ENCODE data around the gene TSFM. TPM values are rescaled to one million over a fixed set of nuclear protein-coding genes. Genes with fewer than 3 reads are reported as not detected.
"Not testable (repeated sequence)": the region's sequence is repeated elsewhere in the genome, so short reads cannot be mapped to it uniquely, and the experiment has no call there.

TSFM gene
- total and polyA plus RNA-seq, 2 donors (not counting 1 experiment from before 2014, with no cell fraction given), result 15.5 to 16.8 TPM

DNA sequence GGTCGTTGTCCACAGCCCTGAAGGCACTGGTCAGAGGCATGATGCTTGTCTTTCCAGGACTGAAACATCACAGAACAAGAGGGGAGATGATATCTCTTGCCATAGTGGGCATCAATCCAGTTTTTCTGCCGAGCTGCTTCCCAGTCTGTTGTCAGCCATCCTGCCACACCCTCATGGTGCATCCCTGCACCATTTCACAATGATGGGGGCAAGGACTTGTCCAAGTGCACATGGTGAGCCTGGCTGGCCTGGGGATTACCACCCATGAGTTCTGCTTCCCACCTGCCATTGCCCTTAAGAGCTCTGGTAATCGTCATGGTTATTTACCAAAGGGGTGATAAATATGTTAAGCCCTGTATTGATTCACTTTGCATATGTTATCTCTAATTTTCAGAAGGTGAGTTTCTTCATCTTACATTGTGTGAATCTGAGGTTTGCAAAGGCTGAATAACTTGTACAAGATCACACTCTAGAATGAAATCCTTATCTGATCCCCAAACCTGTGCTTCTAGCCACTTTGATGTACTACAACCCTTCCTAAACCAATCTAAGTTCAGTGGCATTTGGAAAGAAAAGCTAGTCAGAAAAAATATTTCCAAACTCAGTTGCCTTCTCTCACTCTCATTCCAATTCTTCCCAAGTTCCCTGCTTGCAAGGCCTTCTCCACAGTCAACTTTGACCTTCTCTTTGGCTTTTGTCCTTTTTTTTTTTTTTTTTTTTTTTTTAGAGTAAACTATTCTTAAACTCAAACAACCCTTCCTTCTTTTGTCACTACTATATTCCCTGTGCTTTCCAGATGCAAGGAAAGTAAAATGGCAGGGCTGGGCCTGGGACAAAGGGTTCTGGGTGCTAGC lies 33.6 kb downstream of the TSFM start:
- Histone ChIP-seq H3K4me1 (ENCODE audit: control insufficient read depth, extremely low read depth, insufficient read depth, low read length) (peaks cover 8% of the 10 kb centered on the region), H3K36me3 (ENCODE audit: control insufficient read depth, insufficient read depth, low read length) (peaks cover 11% of the 10 kb centered on the region)
- DNase-seq (ENCODE audit: low read depth in 2 of 2), result no peak

DNA sequence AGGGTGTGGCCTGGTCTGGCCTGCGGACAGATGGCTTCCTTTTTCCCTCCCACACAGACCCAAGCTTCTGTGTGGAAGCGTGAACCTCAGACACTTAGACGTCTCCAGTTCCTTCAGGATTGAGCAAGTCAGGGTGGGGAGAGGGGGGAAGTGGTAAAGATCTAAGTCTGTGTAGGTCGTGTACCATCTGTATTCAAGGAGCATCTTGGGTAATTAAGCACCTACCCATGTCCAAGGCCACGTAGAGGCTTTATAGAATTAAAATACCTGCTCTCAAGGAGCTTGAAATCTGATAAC lies 34.2 kb downstream of the TSFM start:
- Histone ChIP-seq H3K9me3 (ENCODE audit: control insufficient read depth, insufficient read depth, low read depth, low read length) (no peaks in the 10 kb centered on the region), H3K27me3 (ENCODE audit: control insufficient read depth, insufficient read depth, low read length) (no peaks in the 10 kb centered on the region), H3K4me3 (replicated peaks in 1 of 4; ENCODE audit: control extremely low read depth in 1 of 4, insufficient read depth in 1 of 4, low read depth in 3 of 4, low read length in 4 of 4) (no peak overlapping the region), H3K4me2 (ENCODE audit: extremely low read depth, insufficient read depth, low read length) (no peak overlapping the region), H4K20me1 (ENCODE audit: control insufficient read depth, extremely low read depth, insufficient read depth, low read length) (no peaks in the 10 kb centered on the region), H3K79me2 (ENCODE audit: control insufficient read depth, insufficient read depth, low read length) (no peaks in the 10 kb centered on the region), H3K4me1 (ENCODE audit: control insufficient read depth, extremely low read depth, insufficient read depth, low read length) (peaks cover 8% of the 10 kb centered on the region), H3K9ac (ENCODE audit: insufficient read depth, low read length) (no peak overlapping the region), H2AFZ (ENCODE audit: low read length) (no peak overlapping the region), H3K36me3 (ENCODE audit: control insufficient read depth, insufficient read depth, low read length) (peaks cover 15% of the 10 kb centered on the region), H3K27ac (ENCODE audit: insufficient read depth, low read length) (no peak overlapping the region)
- DNase-seq (ENCODE audit: low read depth in 2 of 2), result peak; percentile 39 to 64
- no peak for TF ChIP-seq EZH2 (IDR thresholded peaks at IDR 0.05; ENCODE audit: low read length, missing control alignments)
- TF ChIP-seq, protein P1, sequence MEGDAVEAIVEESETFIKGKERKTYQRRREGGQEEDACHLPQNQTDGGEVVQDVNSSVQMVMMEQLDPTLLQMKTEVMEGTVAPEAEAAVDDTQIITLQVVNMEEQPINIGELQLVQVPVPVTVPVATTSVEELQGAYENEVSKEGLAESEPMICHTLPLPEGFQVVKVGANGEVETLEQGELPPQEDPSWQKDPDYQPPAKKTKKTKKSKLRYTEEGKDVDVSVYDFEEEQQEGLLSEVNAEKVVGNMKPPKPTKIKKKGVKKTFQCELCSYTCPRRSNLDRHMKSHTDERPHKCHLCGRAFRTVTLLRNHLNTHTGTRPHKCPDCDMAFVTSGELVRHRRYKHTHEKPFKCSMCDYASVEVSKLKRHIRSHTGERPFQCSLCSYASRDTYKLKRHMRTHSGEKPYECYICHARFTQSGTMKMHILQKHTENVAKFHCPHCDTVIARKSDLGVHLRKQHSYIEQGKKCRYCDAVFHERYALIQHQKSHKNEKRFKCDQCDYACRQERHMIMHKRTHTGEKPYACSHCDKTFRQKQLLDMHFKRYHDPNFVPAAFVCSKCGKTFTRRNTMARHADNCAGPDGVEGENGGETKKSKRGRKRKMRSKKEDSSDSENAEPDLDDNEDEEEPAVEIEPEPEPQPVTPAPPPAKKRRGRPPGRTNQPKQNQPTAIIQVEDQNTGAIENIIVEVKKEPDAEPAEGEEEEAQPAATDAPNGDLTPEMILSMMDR (conservative IDR thresholded peaks at IDR 0.05 in 1 of 2, IDR thresholded peaks at IDR 0.05 in 1 of 2; ENCODE audit: low read depth in 1 of 2, low read length in 2 of 2), result no peak

More for the DNA sequence above, 33.6 kb downstream of the TSFM start:
- H4K20me1 ChIP-seq (ENCODE audit: control insufficient read depth, extremely low read depth, insufficient read depth, low read length), result no peaks in the 10 kb centered on the region
- H3K27me3 ChIP-seq (ENCODE audit: control insufficient read depth, insufficient read depth, low read length), result no peaks in the 10 kb centered on the region
- H3K4me2 ChIP-seq (ENCODE audit: extremely low read depth, insufficient read depth, low read length), result no peak overlapping the region
- H3K9ac ChIP-seq (ENCODE audit: insufficient read depth, low read length), result no peak overlapping the region
- no peak overlapping the region for H3K27ac ChIP-seq (ENCODE audit: insufficient read depth, low read length)
- no peak overlapping the region for H2AFZ ChIP-seq (ENCODE audit: low read length)
- H3K79me2 ChIP-seq (ENCODE audit: control insufficient read depth, insufficient read depth, low read length), result no peaks in the 10 kb centered on the region
- no peaks in the 10 kb centered on the region for H3K9me3 ChIP-seq (ENCODE audit: control insufficient read depth, insufficient read depth, low read depth, low read length)
- H3K4me3 ChIP-seq (replicated peaks in 1 of 4; ENCODE audit: control extremely low read depth in 1 of 4, insufficient read depth in 1 of 4, low read depth in 3 of 4, low read length in 4 of 4), result no peak overlapping the region
- TF ChIP-seq, protein P1 (conservative IDR thresholded peaks at IDR 0.05 in 1 of 2, IDR thresholded peaks at IDR 0.05 in 1 of 2; ENCODE audit: low read depth in 1 of 2, low read length in 2 of 2), result no peak
- TF ChIP-seq EZH2 (IDR thresholded peaks at IDR 0.05; ENCODE audit: low read length, missing control alignments), result no peak

DNA sequence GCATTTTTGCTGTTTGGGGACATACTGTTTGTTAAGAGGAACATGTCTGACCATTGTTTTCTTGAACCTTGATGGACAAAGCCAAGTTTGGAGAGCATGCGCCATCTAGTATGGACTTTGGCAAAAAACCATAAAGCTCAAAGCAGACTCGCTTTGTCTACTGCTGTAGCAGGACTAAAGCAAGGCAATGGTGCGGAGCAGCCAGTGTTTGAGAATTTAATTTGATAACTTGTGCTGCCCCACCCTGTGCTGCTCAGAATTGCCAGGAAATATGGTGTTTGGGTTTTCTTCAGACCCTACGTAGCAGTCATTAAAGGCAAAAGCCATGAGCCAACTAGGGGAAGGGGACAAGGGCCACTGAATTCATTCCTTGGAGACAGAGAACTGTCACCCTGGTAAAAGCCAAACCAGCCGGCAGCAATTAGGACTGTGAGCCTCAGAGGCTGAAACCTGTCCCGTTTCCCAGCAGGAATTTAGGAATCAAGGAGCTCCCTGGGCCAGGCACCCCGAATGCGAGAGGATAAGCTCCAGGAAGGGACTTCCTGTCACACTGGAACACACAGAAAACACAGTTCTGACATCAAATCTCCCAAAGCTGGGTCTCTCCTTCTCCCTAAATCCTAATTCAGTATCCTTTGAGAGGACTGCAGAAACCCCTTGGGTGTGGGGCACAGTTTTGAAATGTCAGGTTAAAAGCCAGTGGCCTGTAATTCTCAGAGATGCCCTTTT lies 34.8 kb downstream of the TSFM start:
- no peak for DNase-seq (ENCODE audit: low read depth in 2 of 2)
- Histone ChIP-seq H2AFZ (ENCODE audit: low read length) (no peak overlapping the region), H3K27ac (ENCODE audit: insufficient read depth, low read length) (no peak overlapping the region), H3K4me3 (replicated peaks in 1 of 4; ENCODE audit: control extremely low read depth in 1 of 4, insufficient read depth in 1 of 4, low read depth in 3 of 4, low read length in 4 of 4) (no peak overlapping the region), H3K9ac (ENCODE audit: insufficient read depth, low read length) (no peak overlapping the region), H3K79me2 (ENCODE audit: control insufficient read depth, insufficient read depth, low read length) (no peaks in the 10 kb centered on the region), H3K4me1 (ENCODE audit: control insufficient read depth, extremely low read depth, insufficient read depth, low read length) (peaks cover 8% of the 10 kb centered on the region), H4K20me1 (ENCODE audit: control insufficient read depth, extremely low read depth, insufficient read depth, low read length) (no peaks in the 10 kb centered on the region), H3K9me3 (ENCODE audit: control insufficient read depth, insufficient read depth, low read depth, low read length) (no peaks in the 10 kb centered on the region), H3K27me3 (ENCODE audit: control insufficient read depth, insufficient read depth, low read length) (no peaks in the 10 kb centered on the region), H3K4me2 (ENCODE audit: extremely low read depth, insufficient read depth, low read length) (no peak overlapping the region), H3K36me3 (ENCODE audit: control insufficient read depth, insufficient read depth, low read length) (peaks cover 16% of the 10 kb centered on the region)
- TF ChIP-seq, protein P1 (conservative IDR thresholded peaks at IDR 0.05 in 1 of 2, IDR thresholded peaks at IDR 0.05 in 1 of 2; ENCODE audit: low read depth in 1 of 2, low read length in 2 of 2), result no peak
- TF ChIP-seq EZH2 (IDR thresholded peaks at IDR 0.05; ENCODE audit: low read length, missing control alignments), result no peak

DNA sequence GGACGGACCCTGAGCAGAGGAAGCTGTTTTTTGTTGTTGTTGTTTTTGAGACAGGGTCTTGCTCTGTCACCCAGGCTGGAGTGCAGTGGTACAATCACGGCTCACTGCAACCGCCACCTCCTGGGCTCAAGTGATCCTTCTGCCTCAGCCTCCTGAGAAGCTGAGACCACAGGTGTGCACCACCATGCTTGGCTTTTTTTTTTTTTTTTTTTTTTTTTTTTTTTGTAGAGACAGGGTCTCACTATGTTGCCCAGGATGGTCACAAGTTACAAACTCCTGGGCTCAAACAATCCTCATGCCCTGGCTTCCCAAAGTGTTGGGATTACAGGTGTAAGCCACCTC lies 35.4 kb downstream of the TSFM start:
- H3K27ac ChIP-seq (ENCODE audit: insufficient read depth, low read length); H3K4me2 ChIP-seq (ENCODE audit: extremely low read depth, insufficient read depth, low read length); H3K9ac ChIP-seq (ENCODE audit: insufficient read depth, low read length); H3K79me2 ChIP-seq (ENCODE audit: control insufficient read depth, insufficient read depth, low read length); H3K9me3 ChIP-seq (ENCODE audit: control insufficient read depth, insufficient read depth, low read depth, low read length); H3K27me3 ChIP-seq (ENCODE audit: control insufficient read depth, insufficient read depth, low read length); DNase-seq (ENCODE audit: low read depth in 2 of 2); H3K4me3 ChIP-seq (replicated peaks in 1 of 4; ENCODE audit: control extremely low read depth in 1 of 4, insufficient read depth in 1 of 4, low read depth in 3 of 4, low read length in 4 of 4); H4K20me1 ChIP-seq (ENCODE audit: control insufficient read depth, extremely low read depth, insufficient read depth, low read length); H2AFZ ChIP-seq (ENCODE audit: low read length); H3K4me1 ChIP-seq (ENCODE audit: control insufficient read depth, extremely low read depth, insufficient read depth, low read length): not testable (repeated sequence)
- H3K36me3 ChIP-seq (ENCODE audit: control insufficient read depth, insufficient read depth, low read length), result peaks cover 16% of the 10 kb centered on the region

Data from fibroblast of lung (primary cell).